Activated CD4-positive, CD25-positive, alpha-beta regulatory T cell treated with anti-CD3 and anti-CD28 coated beads, Interleukin-2, amount 50 U/mL, for 24 hours (primary cell): Measurements from ENCODE around the gene IER5L.

ENCODE experiments used
- ATAC-seq, 2 donors: fragments of 150-1000 bp; cut with Tn5 transposase; one replicate each; pipeline ENCODE4 v1.10.0; 2021; ENCODE audit warnings: mild to moderate bottlenecking in 1 of 2, moderate library complexity in 1 of 2

The IER5L gene

GRCh38 chr9:129177791-129178567, at the start of gene IER5L:
Gene IER5L (minus strand): TSS chr9:129178261. CDS start chr9:129178052, 209 bp downstream.
- peak; percentile 97 for ATAC-seq

GRCh38 chr9:129227843-129228189, 49.8 kb upstream of the IER5L start:
- no peak for ATAC-seq

GRCh38 chr9:129225815-129226214, 47.8 kb upstream of the IER5L start:
- peak; percentile 38 to 58 for ATAC-seq

GRCh38 chr9:129225490-129225778, 47.4 kb upstream of the IER5L start:
- no peak for ATAC-seq

GRCh38 chr9:129224618-129225489, 46.8 kb upstream of the IER5L start:
- no peak for ATAC-seq

- no peak for ATAC-seq
Observed at GRCh38 chr9:129223551-129224208, 45.6 kb upstream of the IER5L start.

- ATAC-seq: no peak
Observed at GRCh38 chr9:129222819-129223218, 44.8 kb upstream of the IER5L start.

GRCh38 chr9:129221979-129222635, 44.0 kb upstream of the IER5L start:
- ATAC-seq: no peak

GRCh38 chr9:129221233-129221632, 43.2 kb upstream of the IER5L start:
- ATAC-seq: peak in 1 of 2 donors; percentile 51

GRCh38 chr9:129220771-129221170, 42.7 kb upstream of the IER5L start:
- no peak for ATAC-seq

- no peak for ATAC-seq
Observed at GRCh38 chr9:129218918-129219317, 40.9 kb upstream of the IER5L start.

GRCh38 chr9:129218272-129218625, 40.2 kb upstream of the IER5L start:
- no peak for ATAC-seq

GRCh38 chr9:129213551-129213950, 35.5 kb upstream of the IER5L start:
- ATAC-seq: no peak

- ATAC-seq: no peak
Observed at GRCh38 chr9:129211686-129212085, 33.6 kb upstream of the IER5L start.

- ATAC-seq: no peak
Observed at GRCh38 chr9:129210125-129210524, 32.1 kb upstream of the IER5L start.

GRCh38 chr9:129209580-129209979, 31.5 kb upstream of the IER5L start:
- no peak for ATAC-seq

- ATAC-seq: no peak
Observed at GRCh38 chr9:129209109-129209508, 31.0 kb upstream of the IER5L start.

GRCh38 chr9:129208207-129209032, 30.4 kb upstream of the IER5L start:
- peak; percentile 62 to 75 for ATAC-seq

- ATAC-seq: no peak
Observed at GRCh38 chr9:129206905-129207304, 28.8 kb upstream of the IER5L start.

GRCh38 chr9:129206401-129206800, 28.3 kb upstream of the IER5L start:
- ATAC-seq: no peak

- ATAC-seq: no peak
Observed at GRCh38 chr9:129204840-129205239, 26.8 kb upstream of the IER5L start.

- no peak for ATAC-seq
Observed at GRCh38 chr9:129203556-129203909, 25.5 kb upstream of the IER5L start.
